Loucy (cell line): ENCODE measurements around the gene ADSL.

ENCODE experiments used
- H2AFZ ChIP-seq: fragments of 200-600 bp; sonication (generic); 2 replicates; pipeline ENCODE4 v1.6.0; 2016; ENCODE audit warnings: antibody characterized with exemption, mild to moderate bottlenecking, low read length, moderate library complexity
- H3F3A ChIP-seq: fragments of 200-600 bp; 2 replicates; pipeline ENCODE4 v1.6.0; 2016; ENCODE audit warnings: antibody characterized with exemption, low read depth, mild to moderate bottlenecking
- H3K27me3 ChIP-seq: fragments of 200-600 bp; sonication (generic); 2 replicates; pipeline ENCODE4 v1.6.1; 2014; ENCODE audit warnings: low read length, mild to moderate bottlenecking; ENCODE audit not compliant: insufficient read depth, poor library complexity, severe bottlenecking
- H3K36me3 ChIP-seq: fragments of 200-600 bp; sonication (generic); 2 replicates; pipeline ENCODE4 v1.6.1; 2016; ENCODE audit warnings: low read length; ENCODE audit not compliant: insufficient read depth
- H3K4me1 ChIP-seq: fragments of 200-600 bp; sonication (generic); 2 replicates; pipeline ENCODE4 v1.5.1; 2014; ENCODE audit warnings: low read length, mild to moderate bottlenecking; ENCODE audit not compliant: insufficient read depth, poor library complexity, severe bottlenecking
- H3K4me2 ChIP-seq: fragments of 200-600 bp; sonication (generic); 2 replicates; pipeline ENCODE4 v1.6.0; 2014; ENCODE audit warnings: antibody characterized with exemption, low read length, low read depth, mild to moderate bottlenecking; ENCODE audit not compliant: poor library complexity, severe bottlenecking
- H3K4me3 ChIP-seq: fragments of 200-600 bp; sonication (generic); 2 replicates; pipeline ENCODE4 v1.5.1; 2014; ENCODE audit warnings: low read length, mild to moderate bottlenecking, mixed read lengths; ENCODE audit not compliant: poor library complexity, severe bottlenecking
- H3K79me2 ChIP-seq: fragments of 200-600 bp; sonication (generic); 2 replicates; pipeline ENCODE4 v1.6.1; 2014; ENCODE audit warnings: low read length; ENCODE audit not compliant: insufficient read depth
- H3K9ac ChIP-seq: fragments of 200-600 bp; sonication (generic); 2 replicates; pipeline ENCODE4 v1.6.0; 2014; ENCODE audit warnings: mild to moderate bottlenecking, low read depth, low read length, moderate library complexity; ENCODE audit not compliant: poor library complexity, severe bottlenecking
- H3K9me2 ChIP-seq: fragments of 200-600 bp; sonication (generic); replicated peaks from 2 replicates; pipeline ENCODE4 v1.6.1; 2016; ENCODE audit warnings: low read depth, low read length, mixed read lengths
- H3K9me3 ChIP-seq: fragments of 200-600 bp; sonication (generic); 2 replicates; pipeline ENCODE4 v1.6.1; 2014; ENCODE audit warnings: mild to moderate bottlenecking, antibody characterized with exemption, low read length, low read depth; ENCODE audit not compliant: insufficient read depth
- H4K20me1 ChIP-seq: fragments of 200-600 bp; sonication (generic); 2 replicates; pipeline ENCODE4 v1.6.0; 2014; ENCODE audit warnings: antibody characterized with exemption, low read length, mild to moderate bottlenecking; ENCODE audit not compliant: insufficient read depth, poor library complexity, severe bottlenecking
- EZH2phosphoT487 ChIP-seq: fragments of 200-600 bp; IDR thresholded peaks from 2 replicates; pipeline ENCODE4 v1.6.1; 2018; ENCODE audit warnings: antibody characterized with exemption, mild to moderate bottlenecking, moderate library complexity, borderline replicate concordance
- TF ChIP-seq, protein P1 (sequence below): fragments of 200-600 bp; sonication (generic); conservative IDR thresholded peaks from 2 replicates; pipeline ENCODE4 v1.5.1; 2014; ENCODE audit warnings: mild to moderate bottlenecking, antibody characterized with exemption, low read length

Gene ADSL

GRCh38 chr22:40400159-40400558 lies 53.9 kb downstream of the ADSL start:
- H2AFZ ChIP-seq, result no peak overlapping the region
- TF ChIP-seq, protein P1, sequence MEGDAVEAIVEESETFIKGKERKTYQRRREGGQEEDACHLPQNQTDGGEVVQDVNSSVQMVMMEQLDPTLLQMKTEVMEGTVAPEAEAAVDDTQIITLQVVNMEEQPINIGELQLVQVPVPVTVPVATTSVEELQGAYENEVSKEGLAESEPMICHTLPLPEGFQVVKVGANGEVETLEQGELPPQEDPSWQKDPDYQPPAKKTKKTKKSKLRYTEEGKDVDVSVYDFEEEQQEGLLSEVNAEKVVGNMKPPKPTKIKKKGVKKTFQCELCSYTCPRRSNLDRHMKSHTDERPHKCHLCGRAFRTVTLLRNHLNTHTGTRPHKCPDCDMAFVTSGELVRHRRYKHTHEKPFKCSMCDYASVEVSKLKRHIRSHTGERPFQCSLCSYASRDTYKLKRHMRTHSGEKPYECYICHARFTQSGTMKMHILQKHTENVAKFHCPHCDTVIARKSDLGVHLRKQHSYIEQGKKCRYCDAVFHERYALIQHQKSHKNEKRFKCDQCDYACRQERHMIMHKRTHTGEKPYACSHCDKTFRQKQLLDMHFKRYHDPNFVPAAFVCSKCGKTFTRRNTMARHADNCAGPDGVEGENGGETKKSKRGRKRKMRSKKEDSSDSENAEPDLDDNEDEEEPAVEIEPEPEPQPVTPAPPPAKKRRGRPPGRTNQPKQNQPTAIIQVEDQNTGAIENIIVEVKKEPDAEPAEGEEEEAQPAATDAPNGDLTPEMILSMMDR, result no peak
- no peak for TF ChIP-seq EZH2phosphoT487
- no peak overlapping the region for H3K9ac ChIP-seq
- H3F3A ChIP-seq, result peaks cover 5% of the 10 kb centered on the region
- H3K4me2 ChIP-seq, result peak overlapping the region; percentile 73
- peaks cover 15% of the 10 kb centered on the region for H4K20me1 ChIP-seq
- peak overlapping the region; percentile 50 for H3K4me3 ChIP-seq
- H3K79me2 ChIP-seq, result no peaks in the 10 kb centered on the region
- no peaks in the 10 kb centered on the region for H3K9me3 ChIP-seq
- no peaks in the 10 kb centered on the region for H3K27me3 ChIP-seq
- peaks cover 46% of the 10 kb centered on the region for H3K4me1 ChIP-seq
- peaks cover 10% of the 10 kb centered on the region; the same call in 1 of the 2 replicates for H3K36me3 ChIP-seq
- no peaks in the 10 kb centered on the region for H3K9me2 ChIP-seq

- H3F3A ChIP-seq, result peaks cover 5% of the 10 kb centered on the region
- H3K36me3 ChIP-seq, result peaks cover 22% of the 10 kb centered on the region; the same call in 1 of the 2 replicates
- H3K4me3 ChIP-seq, result peak overlapping the region; percentile 42
Measured at GRCh38 chr22:40401532-40401931, 55.2 kb downstream of the ADSL start.

GRCh38 chr22:40401981-40402406 lies 55.7 kb downstream of the ADSL start:
- Histone ChIP-seq H3K79me2 (no peaks in the 10 kb centered on the region), H4K20me1 (peaks cover 15% of the 10 kb centered on the region), H3K36me3 (peaks cover 27% of the 10 kb centered on the region; the same call in 1 of the 2 replicates), H3K9me2 (no peaks in the 10 kb centered on the region), H3K9me3 (no peaks in the 10 kb centered on the region), H3K27me3 (no peaks in the 10 kb centered on the region), H3F3A (peaks cover 5% of the 10 kb centered on the region), H3K9ac (no peak overlapping the region), H3K4me3 (peak overlapping the region; percentile 42), H2AFZ (no peak overlapping the region), H3K4me2 (peak overlapping the region; percentile 73), H3K4me1 (peaks cover 41% of the 10 kb centered on the region)
- TF ChIP-seq, protein P1, result no peak
- no peak for TF ChIP-seq EZH2phosphoT487

More at GRCh38 chr22:40401532-40401931, 55.2 kb downstream of the ADSL start:
- Histone ChIP-seq H3K9me2 (no peaks in the 10 kb centered on the region), H3K27me3 (no peaks in the 10 kb centered on the region), H2AFZ (no peak overlapping the region), H4K20me1 (peaks cover 15% of the 10 kb centered on the region), H3K79me2 (no peaks in the 10 kb centered on the region), H3K9me3 (no peaks in the 10 kb centered on the region), H3K4me1 (peaks cover 45% of the 10 kb centered on the region), H3K9ac (no peak overlapping the region), H3K4me2 (peak overlapping the region; percentile 73)
- TF ChIP-seq EZH2phosphoT487, result peak; percentile 80
- TF ChIP-seq, protein P1, result no peak
